IMR-90 (cell line): ENCODE measurements around the gene CREB5. TPM values are rescaled to one million over a fixed set of nuclear protein-coding genes. Genes with fewer than 3 reads are reported as not detected.

Experiments used
- ATAC-seq: fragments of 200-7000 bp; cut with Tn5 transposase; 2 replicates; pipeline ENCODE4 v1.9.1; 2020; ENCODE audit warnings: low read depth, mild to moderate bottlenecking, moderate library complexity
- BruUV-seq: library from RNA; stranded (reverse); fragments of 400-500 nt; replicated peaks from 2 replicates; lab custom pipeline; 2021; lab: Mats Ljungman, UMichigan
- CTCF ChIA-PET: fragments of 300-600 bp; formaldehyde crosslinking; extraction: SDS; loops from one replicate; lab custom pipeline; 2021; ENCODE audit warnings: antibody characterized with exemption; lab: Yijun Ruan, JAX
- POLR2A ChIA-PET: fragments of 300-600 bp; sonication (Branson Sonifier 250); formaldehyde crosslinking; loops from one replicate; lab custom pipeline; 2022; ENCODE audit warnings: antibody characterized with exemption; ENCODE audit not compliant: unreplicated experiment; lab: Charles Lee
- DNase-seq: peaks from one replicate; pipeline ENCODE4 v3.0.0; 2013
- H2AFZ ChIP-seq: replicated peaks from 2 replicates; pipeline ENCODE3; 2013; ENCODE audit warnings: low read length, mild to moderate bottlenecking; ENCODE audit not compliant: poor library complexity
- H2AK5ac ChIP-seq: 2 replicates; pipeline ENCODE4 v1.6.1; 2013; ENCODE audit warnings: low read depth, low read length, inconsistent platforms
- H2AK9ac ChIP-seq: replicated peaks from 2 replicates; pipeline ENCODE3; 2013; ENCODE audit warnings: mild to moderate bottlenecking, low read depth, low read length, moderate library complexity; ENCODE audit not compliant: poor library complexity
- H2BK120ac ChIP-seq: 2 replicates; pipeline ENCODE4 v1.6.1; 2013; ENCODE audit warnings: low read depth, low read length, inconsistent platforms
- H2BK15ac ChIP-seq: 3 replicates; pipeline ENCODE4 v1.6.1; 2013; ENCODE audit warnings: low read depth, low read length, inconsistent platforms
- H2BK20ac ChIP-seq: 2 replicates; pipeline ENCODE4 v1.6.1; 2013; ENCODE audit warnings: low read depth, mild to moderate bottlenecking, inconsistent platforms, low read length, moderate library complexity
- H2BK5ac ChIP-seq: 2 replicates; pipeline ENCODE4 v1.6.1; 2013; ENCODE audit warnings: mild to moderate bottlenecking, low read depth, low read length, inconsistent platforms; ENCODE audit not compliant: poor library complexity, severe bottlenecking
- H3K14ac ChIP-seq: replicated peaks from 2 replicates; pipeline ENCODE4 v1.6.1; 2013; ENCODE audit warnings: low read depth, low read length, inconsistent platforms
- H3K18ac ChIP-seq: 2 replicates; pipeline ENCODE4 v1.6.1; 2013; ENCODE audit warnings: low read depth, low read length, control low read depth
- H3K23ac ChIP-seq: 2 replicates; pipeline ENCODE4 v1.6.1; 2013; ENCODE audit warnings: low read depth, low read length, inconsistent platforms
- H3K27ac ChIP-seq: 2 replicates; pipeline ENCODE4 v1.5.1; 2013; ENCODE audit warnings: mild to moderate bottlenecking, control low read depth, low read length; ENCODE audit not compliant: insufficient read depth
- H3K27me3 ChIP-seq: 2 replicates; pipeline ENCODE4 v1.6.1; 2013; ENCODE audit warnings: low read length; ENCODE audit not compliant: control insufficient read depth, insufficient read depth
- H3K36me3 ChIP-seq: 2 replicates; pipeline ENCODE4 v1.6.1; 2013; ENCODE audit warnings: low read length, mixed read lengths; ENCODE audit not compliant: control insufficient read depth, insufficient read depth
- H3K4ac ChIP-seq: 2 replicates; pipeline ENCODE4 v1.6.1; 2013; ENCODE audit warnings: low read depth, low read length, inconsistent platforms
- H3K4me1 ChIP-seq: 2 replicates; pipeline ENCODE4 v1.6.1; 2013; ENCODE audit warnings: low read length, mixed read lengths; ENCODE audit not compliant: control insufficient read depth, insufficient read depth
- H3K4me2 ChIP-seq: 2 replicates; pipeline ENCODE4 v1.6.1; 2013; ENCODE audit warnings: low read depth, mild to moderate bottlenecking, control low read depth, low read length, moderate library complexity
- H3K4me3 ChIP-seq: 2 replicates; pipeline ENCODE4 v1.5.1; 2013; ENCODE audit warnings: low read depth, mild to moderate bottlenecking, control low read depth, low read length, moderate library complexity; ENCODE audit not compliant: insufficient read depth
- H3K56ac ChIP-seq: 2 replicates; pipeline ENCODE4 v1.6.1; 2013; ENCODE audit warnings: low read length, inconsistent platforms; ENCODE audit not compliant: insufficient read depth; ENCODE audit errors: extremely low read depth
- H3K79me1 ChIP-seq, 2 experiments: 2 replicates each; pipeline ENCODE4 v1.6.1; 2013; ENCODE audit warnings: low read length in 2 of 2, inconsistent platforms in 1 of 2, low read depth in 1 of 2
- H3K9ac ChIP-seq: 2 replicates; pipeline ENCODE4 v1.6.1; 2013; ENCODE audit warnings: low read depth, low read length, control low read depth
- H3K9me1 ChIP-seq: 2 replicates; pipeline ENCODE4 v1.6.1; 2013; ENCODE audit warnings: low read length, inconsistent platforms; ENCODE audit not compliant: insufficient read depth
- H3K9me3 ChIP-seq: 2 replicates; pipeline ENCODE4 v1.6.1; 2013; ENCODE audit warnings: low read length; ENCODE audit not compliant: control insufficient read depth, insufficient read depth
- H4K20me1 ChIP-seq: 2 replicates; pipeline ENCODE4 v1.6.1; 2013; ENCODE audit warnings: low read length, inconsistent platforms; ENCODE audit not compliant: insufficient read depth
- H4K5ac ChIP-seq: 2 replicates; pipeline ENCODE4 v1.6.1; 2013; ENCODE audit warnings: mild to moderate bottlenecking, low read depth, low read length, control low read depth
- H4K8ac ChIP-seq, 2 experiments: 2 replicates each; pipeline ENCODE4 v1.6.1; 2013; ENCODE audit warnings: low read depth in 2 of 2, low read length in 2 of 2, control low read depth in 1 of 2, inconsistent platforms in 1 of 2
- H4K91ac ChIP-seq: 2 replicates; pipeline ENCODE4 v1.6.1; 2013; ENCODE audit warnings: low read depth, low read length, inconsistent platforms; ENCODE audit not compliant: insufficient read depth
- BHLHE40 ChIP-seq: fragments of 150-350 bp; IDR thresholded peaks from 2 replicates; pipeline ENCODE4 v1.6.1; 2016; ENCODE audit warnings: mild to moderate bottlenecking, low read depth, low read length
- CEBPB ChIP-seq: IDR thresholded peaks from 2 replicates; pipeline ENCODE4 v1.6.1; 2012; ENCODE audit warnings: low read depth, low read length, improper control_type of control experiment
- CHD1 ChIP-seq: IDR thresholded peaks from 2 replicates; pipeline ENCODE4 v1.6.1; 2012; ENCODE audit warnings: low read depth, low read length, improper control_type of control experiment
- FOS ChIP-seq: fragments of 150-350 bp; IDR thresholded peaks from 2 replicates; pipeline ENCODE4 v1.6.1; 2016; ENCODE audit warnings: low read depth, low read length
- MAFK ChIP-seq: IDR thresholded peaks from 2 replicates; pipeline ENCODE4 v1.6.1; 2012; ENCODE audit warnings: low read depth, low read length, improper control_type of control experiment
- MAZ ChIP-seq: IDR thresholded peaks from 2 replicates; pipeline ENCODE4 v1.6.1; 2012; ENCODE audit warnings: low read depth, mild to moderate bottlenecking, low read length, improper control_type of control experiment, moderate library complexity, borderline replicate concordance
- MXI1 ChIP-seq: IDR thresholded peaks from 2 replicates; pipeline ENCODE4 v1.6.1; 2012; ENCODE audit warnings: low read depth, mild to moderate bottlenecking, low read length, moderate library complexity, borderline replicate concordance
- NFE2L2 ChIP-seq: fragments of 150-350 bp; IDR thresholded peaks from 2 replicates; pipeline ENCODE4 v1.6.1; 2016; ENCODE audit warnings: low read depth, mild to moderate bottlenecking, low read length
- POLR2A ChIP-seq: IDR thresholded peaks from 2 replicates; pipeline ENCODE4 v1.6.1; 2012; ENCODE audit warnings: mild to moderate bottlenecking, low read depth, low read length
- RCOR1 ChIP-seq: IDR thresholded peaks from 2 replicates; pipeline ENCODE4 v1.6.1; 2012; ENCODE audit warnings: mild to moderate bottlenecking, low read length, improper control_type of control experiment; ENCODE audit not compliant: insufficient replicate concordance
- RFX5 ChIP-seq: IDR thresholded peaks from 2 replicates; pipeline ENCODE4 v1.8.0; 2012; ENCODE audit warnings: low read depth, mild to moderate bottlenecking, low read length, moderate library complexity
- SMC3 ChIP-seq: fragments of 150-350 bp; IDR thresholded peaks from 2 replicates; pipeline ENCODE4 v1.6.1; 2016; ENCODE audit warnings: low read depth, mild to moderate bottlenecking, antibody characterized with exemption, low read length, moderate library complexity
- WGBS, 2 experiments: methylation state at CpG; one replicate each; pipeline versions ENCODE4 v1.1.5 to v1.1.7; 2013; ENCODE audit warnings: missing lambda C conversion rate in 2 of 2; ENCODE audit not compliant: insufficient read length in 1 of 2; ENCODE audit errors: extremely low coverage in 2 of 2; 5-methylcytosine and 5-hydroxymethylcytosine counted together
- dilution Hi-C: fragments of 300-500 bp; cut with HindIII; formaldehyde crosslinking; loops from one replicate; pipeline ENCODE4 v1.14.3; 2018; ENCODE audit warnings: low sequenced_read_pairs; ENCODE audit not compliant: unreplicated experiment
- in situ Hi-C: fragments of 300-500 bp; cut with MboI; formaldehyde crosslinking; loops from 3 replicates; pipeline ENCODE4 v1.14.3; 2019; ENCODE audit warnings: low sequenced_read_pairs, inconsistent platforms, mixed read lengths
- intact Hi-C: fragments of 100-400 bp; cut with micrococcal nuclease; formaldehyde crosslinking; loops from 2 replicates; pipeline ENCODE4 v1.10.0; 2022
- polyA plus RNA-seq, 3 experiments: library from polyadenylated mRNA; depleted of rRNA; stranded (reverse); fragments of >200 nt; gene quantifications; 2 replicates each; pipeline ENCODE4 v1.2.3, GENCODE V29; 2012; ENCODE audit warnings: low replicate concordance in 1 of 3
- total RNA-seq: library from RNA; depleted of rRNA; stranded (reverse); fragments of >200 nt; gene quantifications from 2 replicates; pipeline ENCODE4 v1.2.3, GENCODE V29; 2012
- TF ChIP-seq, protein P1 (sequence below): fragments of 150-350 bp; IDR thresholded peaks from 2 replicates; pipeline ENCODE4 v1.6.1; 2017; ENCODE audit warnings: mild to moderate bottlenecking, antibody characterized with exemption, low read length, low read depth
- TF ChIP-seq, protein P2 (sequence below): fragments of 150-350 bp; IDR thresholded peaks from 2 replicates; pipeline ENCODE4 v1.6.1; 2016; ENCODE audit warnings: low read depth, mild to moderate bottlenecking, low read length, moderate library complexity, borderline replicate concordance
- TF ChIP-seq, protein P3 (sequence below): conservative IDR thresholded peaks from 2 replicates; pipeline ENCODE4 v1.5.1; 2012; ENCODE audit warnings: mild to moderate bottlenecking, low read depth, low read length, improper control_type of control experiment

Gene CREB5
- total and polyA plus RNA-seq, 2 of the 4 experiments (the other 2 are of a cell fraction), result 7.3 to 13.1 TPM

DNA sequence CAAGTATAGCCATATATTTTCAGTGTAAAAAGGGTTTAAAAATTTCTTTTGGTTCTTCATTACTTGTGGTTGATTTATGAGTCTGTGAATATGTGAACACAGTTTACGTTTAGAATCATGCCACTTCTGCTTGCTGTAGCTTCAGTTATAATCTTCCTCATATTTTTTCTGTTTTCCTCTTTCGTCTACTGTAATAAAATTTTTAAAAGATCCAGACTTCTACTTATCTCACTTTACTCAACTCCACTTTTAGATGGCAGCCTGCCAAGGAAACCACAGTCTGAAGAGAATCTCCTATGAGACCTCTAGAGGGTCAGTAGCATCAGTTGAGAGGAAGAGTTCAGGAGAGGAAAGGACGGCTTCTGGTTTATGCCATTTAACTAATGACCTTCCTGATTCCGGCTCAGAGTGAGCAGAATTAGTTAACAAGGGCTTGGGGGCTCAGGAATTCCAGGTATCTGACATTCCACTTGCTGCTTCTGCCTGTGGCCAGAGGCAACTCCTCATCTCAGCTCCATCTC lies 21.4 kb downstream of the CREB5 start:
- H3K9ac ChIP-seq, result no peak overlapping the region
- H2AFZ ChIP-seq, result no peak overlapping the region
- DNase-seq (peak; percentile 52), ATAC-seq (no peak)
- H4K91ac ChIP-seq, result no peak overlapping the region
- no peak overlapping the region for H3K4me2 ChIP-seq
- H3K79me1 ChIP-seq, result no peaks in the 10 kb centered on the region
- CTCF ChIA-PET, result no interaction called here
- in situ Hi-C loops (no loop called here), dilution Hi-C loops (no loop called here), intact Hi-C loops (no loop called here)
- no peak overlapping the region for H3K18ac ChIP-seq
- no peak overlapping the region for H3K4me3 ChIP-seq
- no peak overlapping the region for H2BK15ac ChIP-seq
- no peak overlapping the region for H2AK5ac ChIP-seq
- H3K27ac ChIP-seq, result no peak overlapping the region
- H3K9me1 ChIP-seq, result no peaks in the 10 kb centered on the region
- no TSS peak for BruUV-seq
- H4K8ac ChIP-seq, result no peak overlapping the region
- H3K9me3 ChIP-seq, result no peaks in the 10 kb centered on the region
- no peak overlapping the region for H3K14ac ChIP-seq
- peaks cover 2% of the 10 kb centered on the region; the same call in 1 of the 2 replicates for H3K4me1 ChIP-seq
- POLR2A ChIA-PET, result no interaction called here
- H2BK5ac ChIP-seq, result no peak overlapping the region
- no peak overlapping the region for H2AK9ac ChIP-seq
- peaks cover 2% of the 10 kb centered on the region; the same call in 1 of the 2 replicates for H3K27me3 ChIP-seq
- no peak overlapping the region for H4K5ac ChIP-seq
- no peak overlapping the region for H3K56ac ChIP-seq
- no peak overlapping the region for H2BK20ac ChIP-seq
- TF ChIP-seq RCOR1 (no peak), BHLHE40 (no peak), SMC3 (no peak), NFE2L2 (no peak), POLR2A (no peak), MAFK (no peak), FOS (no peak), CEBPB (no peak), RFX5 (no peak), MXI1 (no peak), CHD1 (no peak), MAZ (no peak)
- TF ChIP-seq, protein P1, sequence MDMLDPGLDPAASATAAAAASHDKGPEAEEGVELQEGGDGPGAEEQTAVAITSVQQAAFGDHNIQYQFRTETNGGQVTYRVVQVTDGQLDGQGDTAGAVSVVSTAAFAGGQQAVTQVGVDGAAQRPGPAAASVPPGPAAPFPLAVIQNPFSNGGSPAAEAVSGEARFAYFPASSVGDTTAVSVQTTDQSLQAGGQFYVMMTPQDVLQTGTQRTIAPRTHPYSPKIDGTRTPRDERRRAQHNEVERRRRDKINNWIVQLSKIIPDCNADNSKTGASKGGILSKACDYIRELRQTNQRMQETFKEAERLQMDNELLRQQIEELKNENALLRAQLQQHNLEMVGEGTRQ, result no peak
- TF ChIP-seq, protein P2, sequence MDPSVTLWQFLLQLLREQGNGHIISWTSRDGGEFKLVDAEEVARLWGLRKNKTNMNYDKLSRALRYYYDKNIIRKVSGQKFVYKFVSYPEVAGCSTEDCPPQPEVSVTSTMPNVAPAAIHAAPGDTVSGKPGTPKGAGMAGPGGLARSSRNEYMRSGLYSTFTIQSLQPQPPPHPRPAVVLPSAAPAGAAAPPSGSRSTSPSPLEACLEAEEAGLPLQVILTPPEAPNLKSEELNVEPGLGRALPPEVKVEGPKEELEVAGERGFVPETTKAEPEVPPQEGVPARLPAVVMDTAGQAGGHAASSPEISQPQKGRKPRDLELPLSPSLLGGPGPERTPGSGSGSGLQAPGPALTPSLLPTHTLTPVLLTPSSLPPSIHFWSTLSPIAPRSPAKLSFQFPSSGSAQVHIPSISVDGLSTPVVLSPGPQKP, result no peak
- TF ChIP-seq, protein P3, sequence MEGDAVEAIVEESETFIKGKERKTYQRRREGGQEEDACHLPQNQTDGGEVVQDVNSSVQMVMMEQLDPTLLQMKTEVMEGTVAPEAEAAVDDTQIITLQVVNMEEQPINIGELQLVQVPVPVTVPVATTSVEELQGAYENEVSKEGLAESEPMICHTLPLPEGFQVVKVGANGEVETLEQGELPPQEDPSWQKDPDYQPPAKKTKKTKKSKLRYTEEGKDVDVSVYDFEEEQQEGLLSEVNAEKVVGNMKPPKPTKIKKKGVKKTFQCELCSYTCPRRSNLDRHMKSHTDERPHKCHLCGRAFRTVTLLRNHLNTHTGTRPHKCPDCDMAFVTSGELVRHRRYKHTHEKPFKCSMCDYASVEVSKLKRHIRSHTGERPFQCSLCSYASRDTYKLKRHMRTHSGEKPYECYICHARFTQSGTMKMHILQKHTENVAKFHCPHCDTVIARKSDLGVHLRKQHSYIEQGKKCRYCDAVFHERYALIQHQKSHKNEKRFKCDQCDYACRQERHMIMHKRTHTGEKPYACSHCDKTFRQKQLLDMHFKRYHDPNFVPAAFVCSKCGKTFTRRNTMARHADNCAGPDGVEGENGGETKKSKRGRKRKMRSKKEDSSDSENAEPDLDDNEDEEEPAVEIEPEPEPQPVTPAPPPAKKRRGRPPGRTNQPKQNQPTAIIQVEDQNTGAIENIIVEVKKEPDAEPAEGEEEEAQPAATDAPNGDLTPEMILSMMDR, result no peak
- no peak overlapping the region for H3K23ac ChIP-seq
- H4K20me1 ChIP-seq, result no peaks in the 10 kb centered on the region
- H3K4ac ChIP-seq, result no peak overlapping the region
- no CpG with 5 or more reads among the region's 4 CpGs for WGBS, 2 experiments
- H3K36me3 ChIP-seq, result no peaks in the 10 kb centered on the region
- no peak overlapping the region for H2BK120ac ChIP-seq
